RPMI7951 (cell line): Measurements from ENCODE around the gene BICD1. TPM values are rescaled to one million over a fixed set of nuclear protein-coding genes. Genes with fewer than 3 reads are reported as not detected.
A peak's percentile ranks its signal among the peaks of the same experiment; 100 is the strongest.

Source experiments
- DNase-seq: peaks from one replicate; pipeline ENCODE4 v3.0.0-alpha.2; 2012; ENCODE audit warnings: low read depth
- total RNA-seq: library from RNA; depleted of rRNA; stranded (reverse); fragments of >200 nt; shearing (Covaris generic); gene quantifications from 2 replicates; pipeline ENCODE4 v1.2.3, GENCODE V29; 2014

Gene BICD1
- total RNA-seq, 1 experiment from 2014 or later, result 15.1 TPM

GRCh38 chr12:32281098-32281497 lies 174.5 kb downstream of the BICD1 start:
- DNase-seq, result no peak

- DNase-seq, result no peak
Measured at GRCh38 chr12:32284561-32284960, 177.9 kb downstream of the BICD1 start.

GRCh38 chr12:32285021-32285420 lies 178.4 kb downstream of the BICD1 start:
- DNase-seq, result no peak

GRCh38 chr12:32285489-32285888 lies 178.8 kb downstream of the BICD1 start:
- no peak for DNase-seq

GRCh38 chr12:32290411-32290810 lies 183.8 kb downstream of the BICD1 start:
- DNase-seq, result peak; percentile 42

- no peak for DNase-seq
Measured at GRCh38 chr12:32292151-32292550, 185.5 kb downstream of the BICD1 start.

GRCh38 chr12:32293808-32294419 lies 187.3 kb downstream of the BICD1 start:
- DNase-seq, result no peak

GRCh38 chr12:32296567-32296966 lies 189.9 kb downstream of the BICD1 start:
- no peak for DNase-seq

GRCh38 chr12:32298917-32299316 lies 192.3 kb downstream of the BICD1 start:
- no peak for DNase-seq

GRCh38 chr12:32301216-32301615 lies 194.6 kb downstream of the BICD1 start:
- no peak for DNase-seq

- peak; percentile 19 for DNase-seq
Measured at GRCh38 chr12:32302218-32303173, 195.8 kb downstream of the BICD1 start.

GRCh38 chr12:32303174-32303549 lies 196.5 kb downstream of the BICD1 start:
- DNase-seq, result no peak

GRCh38 chr12:32305163-32305562 lies 198.5 kb downstream of the BICD1 start:
- no peak for DNase-seq

- DNase-seq, result no peak
Measured at GRCh38 chr12:32307326-32307725, 200.7 kb downstream of the BICD1 start.

- no peak for DNase-seq
Measured at GRCh38 chr12:32309811-32310736, 203.4 kb downstream of the BICD1 start.

GRCh38 chr12:32312049-32312670 lies 205.5 kb downstream of the BICD1 start:
- peak; percentile 58 for DNase-seq

- no peak for DNase-seq
Measured at GRCh38 chr12:32322354-32322753, 215.7 kb downstream of the BICD1 start.

GRCh38 chr12:32331133-32331532 lies 224.5 kb downstream of the BICD1 start:
- DNase-seq, result peak; percentile 3

- no peak for DNase-seq
Measured at GRCh38 chr12:32332446-32332845, 225.8 kb downstream of the BICD1 start.

GRCh38 chr12:32334371-32334777 lies 227.7 kb downstream of the BICD1 start:
- DNase-seq, result no peak

- DNase-seq, result no peak
Measured at GRCh38 chr12:32336261-32336660, 229.6 kb downstream of the BICD1 start.

GRCh38 chr12:32343496-32343895 lies 236.8 kb downstream of the BICD1 start:
- no peak for DNase-seq
